Measurements from ENCODE around the gene TTC21B.

Gene TTC21B

DNA sequence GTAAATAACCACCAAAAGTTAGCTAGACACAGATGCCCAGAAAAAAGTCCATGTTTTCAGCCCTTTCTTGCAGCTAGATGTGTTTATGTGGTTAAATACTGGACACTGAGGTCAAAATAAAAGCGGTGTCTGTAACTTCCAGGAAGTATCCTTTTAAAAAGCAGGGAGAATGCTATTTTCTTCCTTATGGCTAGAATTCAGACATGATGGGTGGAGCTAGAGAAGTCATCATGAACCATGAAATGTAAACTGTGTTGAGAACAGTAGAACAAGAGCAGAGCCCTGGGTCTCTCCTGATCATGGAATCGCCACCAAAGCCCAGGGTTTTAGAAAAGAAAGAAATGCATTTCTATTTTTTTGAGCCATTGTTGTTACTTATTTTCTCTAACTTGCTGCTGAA, 118.2 kb downstream of the TTC21B start:
- DNase-seq (ENCODE audit: low read depth), result no peak

DNA sequence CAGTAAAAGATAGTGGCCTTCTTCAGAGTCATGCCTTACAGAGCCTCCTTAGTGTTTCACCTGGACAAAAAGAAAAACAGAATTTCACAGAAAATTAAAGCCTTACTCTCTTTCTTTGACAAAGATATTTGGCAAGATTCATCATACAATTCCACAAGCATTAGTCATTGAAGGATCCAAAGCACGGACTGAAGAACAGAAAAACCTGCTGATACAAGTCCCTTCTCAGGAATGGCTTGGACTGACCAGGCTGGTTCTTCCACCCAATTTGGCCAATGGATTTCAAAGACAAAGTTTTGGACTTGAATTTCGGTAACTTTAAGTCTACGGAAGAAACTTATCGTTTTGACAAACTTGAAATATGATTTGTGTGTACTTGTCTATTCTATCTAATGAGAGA, 120.4 kb downstream of the TTC21B start:
- DNase-seq (ENCODE audit: low read depth), result no peak

DNA sequence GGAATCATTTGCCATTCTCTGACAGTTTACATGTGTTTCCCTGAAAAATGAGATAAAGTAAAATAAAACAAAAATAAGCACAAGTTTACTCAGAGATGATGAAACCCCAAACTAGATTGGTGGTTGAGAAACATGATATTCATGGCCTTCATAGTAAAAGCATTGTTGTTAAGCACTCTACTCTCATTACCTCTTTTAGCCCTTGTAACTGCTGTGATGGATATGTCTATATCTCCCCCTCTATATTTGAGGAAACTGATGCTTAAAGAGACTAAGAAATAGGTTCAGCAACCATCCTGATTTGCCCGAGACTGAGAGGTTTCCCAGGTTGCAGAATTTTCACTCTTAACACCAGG, 125.7 kb downstream of the TTC21B start:
- no peak for DNase-seq (ENCODE audit: low read depth)

DNA sequence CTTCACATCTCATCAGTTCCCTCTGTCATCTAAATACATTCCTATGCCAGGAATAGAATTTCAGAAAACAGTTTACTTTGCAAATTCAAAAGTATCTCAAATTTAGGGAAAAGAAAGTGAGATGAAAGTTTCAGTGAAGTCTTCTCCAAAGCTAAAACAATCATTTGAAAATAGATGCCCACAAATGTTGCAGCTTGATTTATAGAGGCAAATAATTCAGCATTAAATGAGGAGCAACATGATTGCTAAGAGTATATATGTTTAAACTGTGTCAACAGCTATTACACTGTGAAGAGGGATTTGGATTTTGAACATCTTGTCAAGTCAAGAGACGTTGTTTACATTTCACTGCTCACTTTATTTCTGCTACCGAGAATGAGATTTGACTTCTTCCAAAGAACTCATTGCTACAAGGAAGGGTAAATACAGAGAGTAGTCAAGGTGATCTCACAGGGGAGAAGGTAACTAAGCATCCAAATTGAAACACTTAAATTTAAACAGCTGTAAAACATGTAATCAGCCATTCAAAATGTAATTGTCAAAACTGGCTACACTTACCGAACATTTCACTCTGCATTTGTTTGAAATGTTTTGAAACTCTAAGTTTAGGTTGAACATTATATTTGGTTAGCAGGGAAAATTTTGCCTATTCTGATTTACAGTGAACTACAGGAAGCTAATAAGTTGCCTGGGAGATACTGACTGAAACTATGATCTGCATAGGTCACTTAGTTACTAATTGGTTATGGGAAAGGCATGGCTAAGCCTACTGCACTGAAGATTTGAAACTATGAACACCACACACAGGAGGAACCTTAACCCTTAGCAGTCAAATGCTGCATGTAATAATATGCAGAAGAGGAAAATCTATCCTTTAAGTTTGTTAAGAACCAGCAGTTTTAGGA, 126.3 kb downstream of the TTC21B start:
- DNase-seq (ENCODE audit: low read depth), result no peak

DNA sequence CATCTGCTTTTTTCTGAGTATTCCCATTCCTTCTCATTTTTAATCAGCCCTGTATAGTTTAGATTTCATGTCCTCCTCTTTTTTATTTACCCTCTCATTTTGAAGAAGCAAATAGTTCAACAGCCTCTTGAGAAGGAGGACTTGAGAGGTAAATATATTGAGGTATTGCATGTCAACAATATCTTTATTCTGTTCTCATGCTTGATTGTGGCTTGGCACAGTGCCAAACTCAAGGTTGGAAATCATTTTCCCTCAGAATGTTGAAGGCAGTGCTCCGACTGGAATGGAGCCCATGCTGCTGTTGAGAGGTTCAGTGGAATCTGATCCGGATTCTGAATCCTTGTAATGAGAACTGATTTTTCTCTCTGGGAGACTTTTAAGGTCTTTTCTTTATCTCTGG, 128.5 kb downstream of the TTC21B start:
- no peak for DNase-seq (ENCODE audit: low read depth)

All from activated T-helper 9 cell treated with anti-CD3 and anti-CD28 coated beads, Interleukin-2, amount 50 U/mL, for 16 hours (primary cell).